AG09309 (cell line): ENCODE results near the gene NOS1AP.

Experiments used
- DNase-seq: peaks from one replicate; pipeline ENCODE4 v3.0.0-alpha.2; 2010; ENCODE audit warnings: low read depth
- H3K4me3 ChIP-seq: 2 replicates; pipeline ENCODE4 v1.5.1; 2011; ENCODE audit warnings: mild to moderate bottlenecking, low read depth, low read length, moderate library complexity; ENCODE audit not compliant: control insufficient read depth
- CTCF ChIP-seq: IDR thresholded peaks from 2 replicates; pipeline ENCODE4 v1.5.1; 2011; ENCODE audit warnings: mild to moderate bottlenecking, low read depth, low read length, inconsistent platforms; ENCODE audit not compliant: insufficient read depth, control insufficient read depth; ENCODE audit errors: missing control alignments

NOS1AP gene

GRCh38 chr1:162366149-162366548 is 296.7 kb downstream of the NOS1AP start:
- TF ChIP-seq CTCF, result no peak
- no peak for DNase-seq
- H3K4me3 ChIP-seq, result no peak overlapping the region

- TF ChIP-seq CTCF, result no peak
- H3K4me3 ChIP-seq, result peak overlapping the region; percentile 17
- no peak for DNase-seq
These were observed 297.2 kb downstream of the NOS1AP start for GRCh38 chr1:162366671-162367070.

GRCh38 chr1:162367073-162367472 is 297.6 kb downstream of the NOS1AP start:
- no peak for DNase-seq
- TF ChIP-seq CTCF, result no peak
- H3K4me3 ChIP-seq, result peak overlapping the region; percentile 17

- TF ChIP-seq CTCF, result no peak
These were observed 298.3 kb downstream of the NOS1AP start for GRCh38 chr1:162367772-162368171.

GRCh38 chr1:162368451-162368850 is 299.0 kb downstream of the NOS1AP start:
- no peak overlapping the region for H3K4me3 ChIP-seq
- TF ChIP-seq CTCF, result no peak
- no peak for DNase-seq

More at GRCh38 chr1:162367772-162368171, 298.3 kb downstream of the NOS1AP start:
- DNase-seq, result no peak
- H3K4me3 ChIP-seq, result no peak overlapping the region

GRCh38 chr1:162369571-162369970 is 300.1 kb downstream of the NOS1AP start:
- no peak overlapping the region for H3K4me3 ChIP-seq
- TF ChIP-seq CTCF, result no peak
- DNase-seq, result no peak

GRCh38 chr1:162370161-162370560 is 300.7 kb downstream of the NOS1AP start:
- DNase-seq, result no peak
- no peak for TF ChIP-seq CTCF
- no peak overlapping the region for H3K4me3 ChIP-seq
